ENCODE results near the gene ST3GAL2.

GRCh38 chr16:70442344-70442743 is 3.4 kb upstream of the ST3GAL2 start:
- TF ChIP-seq CTCF (IDR thresholded peaks at IDR 0.05; ENCODE audit: low read depth, low read length) (no peak), POLR2A (IDR thresholded peaks at IDR 0.05; ENCODE audit: extremely low read depth, insufficient read length) (no peak)

Data from NB4 (cell line).